Stimulated activated CD8-positive, alpha-beta memory T cell treated with anti-CD3 and anti-CD28 coated beads, Interleukin-7, amount 100 ng/mL, for 1 hour (primary cell): ENCODE data around the gene CDC25B.
"Not testable (repeated sequence)": the region's sequence is repeated elsewhere in the genome, so short reads cannot be mapped to it uniquely, and the experiment has no call there.

Source experiments
- DNase-seq, 2 donors: peaks; one replicate each; pipeline ENCODE4 v3.0.0-alpha.2; 2020; ENCODE audit warnings: low read depth in 2 of 2

CDC25B gene

GRCh38 chr20:3825526-3825925, 29.4 kb downstream of the CDC25B start:
- no peak for DNase-seq

GRCh38 chr20:3826420-3826819, 30.3 kb downstream of the CDC25B start:
- DNase-seq = no peak

GRCh38 chr20:3828798-3829197, 32.7 kb downstream of the CDC25B start:
- DNase-seq = no peak

GRCh38 chr20:3829891-3830290, 33.8 kb downstream of the CDC25B start:
- DNase-seq = not testable (repeated sequence)

- DNase-seq = no peak
Observed at GRCh38 chr20:3836132-3836531, 40.0 kb downstream of the CDC25B start.

GRCh38 chr20:3839328-3839727, 43.2 kb downstream of the CDC25B start:
- DNase-seq = no peak

- DNase-seq = not testable (repeated sequence)
Observed at GRCh38 chr20:3840201-3840600, 44.1 kb downstream of the CDC25B start.

GRCh38 chr20:3842348-3842930, 46.3 kb downstream of the CDC25B start:
- no peak for DNase-seq

- no peak for DNase-seq
Observed at GRCh38 chr20:3843490-3843889, 47.4 kb downstream of the CDC25B start.

GRCh38 chr20:3843990-3844619, 48.0 kb downstream of the CDC25B start:
- DNase-seq = not testable (repeated sequence)

GRCh38 chr20:3846378-3846739, 50.2 kb downstream of the CDC25B start:
- no peak for DNase-seq

GRCh38 chr20:3846740-3847428, 50.8 kb downstream of the CDC25B start, which contains the start of gene MAVS:
Gene MAVS (plus strand): TSS chr20:3846834. CDS start chr20:3854625, 7,791 bp downstream.
- DNase-seq = peak; percentile 67 to 68

GRCh38 chr20:3847429-3847940, 51.4 kb downstream of the CDC25B start:
- no peak for DNase-seq

GRCh38 chr20:3848565-3848964, 52.5 kb downstream of the CDC25B start:
- no peak for DNase-seq

- no peak for DNase-seq
Observed at GRCh38 chr20:3854462-3854871, 58.4 kb downstream of the CDC25B start.
